SHP77 (cell line): Measurements from ENCODE around the gene SDK2.

Source experiments
- DNase-seq, 2 experiments: peaks; one replicate each; lab custom pipeline; 2025; lab: John Stamatoyannopoulos, UW

Gene SDK2

DNA sequence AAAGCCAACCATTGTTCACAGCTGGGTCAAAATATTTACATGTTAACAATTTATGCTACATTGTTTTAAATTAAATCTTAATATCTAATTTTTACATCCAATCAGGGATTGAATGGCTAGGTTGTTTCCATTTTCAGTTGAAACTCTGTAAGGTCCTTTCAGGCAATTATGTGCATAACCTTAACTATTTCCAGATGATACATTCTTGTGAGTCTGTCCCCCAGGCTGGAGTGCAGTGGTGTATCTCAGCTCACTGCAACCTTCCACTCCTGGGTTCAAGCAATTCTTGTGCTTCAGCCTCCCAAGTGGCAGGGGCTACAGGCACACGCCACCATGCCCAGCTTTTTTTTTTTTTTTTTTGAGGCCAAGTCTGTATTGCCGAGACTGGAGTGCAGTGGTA, 342.9 kb downstream of the SDK2 start:
- no peak for DNase-seq

DNA sequence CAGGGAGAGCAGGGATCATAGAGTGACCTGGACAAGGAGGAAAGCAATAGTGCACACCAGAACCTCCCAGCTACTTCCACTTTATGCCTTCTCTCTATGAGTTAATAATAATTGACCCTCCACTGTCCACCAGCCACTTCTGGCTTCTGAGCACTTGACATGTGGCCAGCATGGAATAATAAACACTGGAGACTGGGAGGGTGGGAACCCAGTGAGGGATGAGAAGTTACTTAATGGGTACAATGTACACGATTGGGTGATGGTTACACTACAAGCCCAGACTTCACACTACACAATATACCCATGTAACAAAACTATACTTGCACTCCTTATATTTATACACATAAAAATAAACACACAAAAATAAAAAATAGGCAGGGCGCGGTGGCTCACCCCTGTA, 343.9 kb downstream of the SDK2 start:
- DNase-seq: no peak

DNA sequence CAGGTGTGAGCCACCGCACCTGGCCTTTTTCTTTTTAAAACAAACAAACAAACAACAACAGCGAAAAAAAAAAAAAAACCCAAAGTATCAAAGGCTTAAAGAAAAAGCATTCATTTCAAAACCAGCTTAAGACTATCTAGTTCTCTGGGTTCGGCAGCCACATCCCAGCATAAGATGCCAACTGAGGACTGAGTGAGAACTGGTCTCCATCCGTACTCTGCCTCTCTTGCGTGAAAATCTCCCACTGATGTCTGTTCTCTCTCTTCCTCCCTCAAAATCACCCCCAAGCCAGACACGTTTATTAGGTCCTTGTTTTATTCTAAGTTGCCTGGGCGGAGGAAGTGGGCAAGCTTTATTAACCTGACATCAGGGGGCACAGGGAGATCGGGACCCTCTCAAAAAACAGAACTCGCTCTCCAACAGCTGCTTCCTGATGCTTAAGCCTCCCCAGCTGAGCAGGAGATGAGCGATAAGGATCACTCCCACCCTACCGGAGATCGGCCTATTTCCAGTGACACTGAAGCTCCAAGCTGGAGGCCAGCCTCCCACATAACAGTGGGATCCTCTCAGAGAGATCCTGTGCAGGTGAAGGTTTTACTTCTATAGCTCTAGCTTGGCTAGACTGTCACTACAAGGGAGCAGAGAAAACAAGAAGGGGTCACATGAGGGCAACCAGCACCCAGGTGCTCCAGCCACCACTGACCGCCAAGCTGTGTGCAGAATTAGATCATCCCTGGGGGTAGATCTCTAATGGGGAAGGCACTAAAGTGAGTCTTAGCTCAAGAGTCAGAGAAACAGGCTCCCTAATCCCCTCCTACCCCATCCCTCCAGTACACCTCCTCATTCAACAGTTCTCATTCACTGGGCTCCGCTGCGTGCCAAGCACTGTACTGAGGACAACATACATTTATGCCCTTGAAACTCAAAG, 346.0 kb downstream of the SDK2 start:
- DNase-seq: peak in 1 of 2 experiments; percentile 28

DNA sequence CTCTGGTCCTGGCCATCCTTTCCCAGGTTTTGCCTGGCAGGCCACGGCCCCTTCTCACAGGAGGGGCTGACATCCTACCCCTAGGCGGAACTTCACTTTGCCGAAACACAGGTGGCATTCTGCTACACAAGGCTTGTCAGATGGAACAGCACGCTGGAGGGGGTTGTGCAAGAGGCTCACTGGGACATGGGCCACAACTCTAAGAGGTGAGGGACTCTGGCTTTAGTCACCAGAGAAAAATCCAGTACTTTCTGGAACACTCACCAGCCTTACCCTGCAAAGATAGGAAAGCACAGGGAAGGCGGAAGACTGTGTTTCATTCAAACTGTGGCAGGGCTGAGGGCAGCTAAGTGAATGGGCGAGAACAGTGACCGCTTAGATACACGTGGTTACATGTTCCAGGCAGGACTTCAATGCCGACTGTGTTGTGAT, 350.7 kb downstream of the SDK2 start:
- no peak for DNase-seq

DNA sequence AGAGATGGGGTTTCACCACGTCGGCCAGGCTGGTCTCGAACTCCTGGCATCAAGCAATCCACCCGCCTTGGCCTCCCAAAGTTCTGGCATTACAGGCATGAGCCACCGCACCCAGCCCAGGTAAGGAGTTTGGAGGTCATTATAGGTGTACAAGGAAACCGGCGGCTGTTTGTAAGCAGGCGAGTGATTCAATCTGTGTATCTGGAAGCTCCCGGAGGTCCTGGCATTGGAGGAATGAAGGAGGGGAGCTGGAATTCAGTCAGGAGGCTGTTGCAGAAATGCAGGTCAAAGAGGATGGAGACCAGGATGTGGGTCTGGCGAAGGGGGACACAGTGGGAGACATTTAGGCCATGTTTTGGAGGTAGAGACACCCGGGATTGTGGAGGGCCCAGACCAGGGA, 351.2 kb downstream of the SDK2 start:
- no peak for DNase-seq

DNA sequence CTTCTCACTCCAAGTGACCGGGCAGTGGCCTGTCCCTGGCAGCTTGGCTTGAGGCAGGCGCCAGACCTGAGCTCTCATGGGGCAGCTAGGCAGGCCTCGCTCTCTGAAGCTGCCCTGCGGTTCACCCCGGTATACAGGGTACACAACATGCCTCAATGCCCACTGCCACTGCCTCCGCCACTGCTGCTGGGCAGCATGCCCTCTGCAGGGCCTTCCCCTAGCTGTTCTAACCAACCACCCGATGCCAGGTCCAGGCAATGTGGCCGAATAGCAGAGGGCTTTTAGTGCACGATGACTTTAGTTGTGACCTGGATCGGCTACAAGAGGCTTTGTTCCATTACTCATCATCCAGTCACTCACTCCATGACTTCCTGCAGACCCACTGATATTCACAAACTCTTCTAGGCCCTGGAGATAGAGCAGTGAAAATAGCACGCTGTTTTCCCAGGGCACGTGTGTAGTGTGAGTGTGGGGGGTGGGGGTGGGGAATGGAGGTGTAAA, 352.2 kb downstream of the SDK2 start:
- DNase-seq: no peak

DNA sequence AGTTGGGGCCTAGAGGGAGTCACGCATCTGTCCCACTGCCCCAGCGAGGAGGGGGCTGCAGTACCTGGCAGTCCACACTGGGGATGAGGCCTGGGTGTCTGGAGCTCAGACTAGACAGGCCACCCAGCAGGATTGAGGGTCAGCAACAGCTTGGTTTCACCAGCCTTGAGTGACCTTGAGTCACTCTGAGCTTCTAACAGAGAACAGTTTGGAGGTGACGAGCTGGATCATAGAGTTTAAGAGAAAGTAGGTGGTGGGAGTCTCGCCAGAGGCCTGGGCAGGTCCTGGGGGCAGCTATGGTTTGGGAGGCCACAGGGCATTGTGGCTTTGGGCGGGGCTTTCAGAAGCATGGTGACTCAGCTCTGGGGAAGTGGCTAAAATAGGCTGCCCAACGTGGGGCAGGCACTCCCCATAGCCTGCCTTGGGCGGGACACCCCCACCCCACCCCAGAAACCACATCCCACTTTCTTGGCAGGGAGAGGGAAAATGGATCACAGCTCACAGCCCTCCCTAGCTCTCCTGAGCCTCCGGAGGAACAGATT, 352.9 kb downstream of the SDK2 start:
- DNase-seq: no peak

DNA sequence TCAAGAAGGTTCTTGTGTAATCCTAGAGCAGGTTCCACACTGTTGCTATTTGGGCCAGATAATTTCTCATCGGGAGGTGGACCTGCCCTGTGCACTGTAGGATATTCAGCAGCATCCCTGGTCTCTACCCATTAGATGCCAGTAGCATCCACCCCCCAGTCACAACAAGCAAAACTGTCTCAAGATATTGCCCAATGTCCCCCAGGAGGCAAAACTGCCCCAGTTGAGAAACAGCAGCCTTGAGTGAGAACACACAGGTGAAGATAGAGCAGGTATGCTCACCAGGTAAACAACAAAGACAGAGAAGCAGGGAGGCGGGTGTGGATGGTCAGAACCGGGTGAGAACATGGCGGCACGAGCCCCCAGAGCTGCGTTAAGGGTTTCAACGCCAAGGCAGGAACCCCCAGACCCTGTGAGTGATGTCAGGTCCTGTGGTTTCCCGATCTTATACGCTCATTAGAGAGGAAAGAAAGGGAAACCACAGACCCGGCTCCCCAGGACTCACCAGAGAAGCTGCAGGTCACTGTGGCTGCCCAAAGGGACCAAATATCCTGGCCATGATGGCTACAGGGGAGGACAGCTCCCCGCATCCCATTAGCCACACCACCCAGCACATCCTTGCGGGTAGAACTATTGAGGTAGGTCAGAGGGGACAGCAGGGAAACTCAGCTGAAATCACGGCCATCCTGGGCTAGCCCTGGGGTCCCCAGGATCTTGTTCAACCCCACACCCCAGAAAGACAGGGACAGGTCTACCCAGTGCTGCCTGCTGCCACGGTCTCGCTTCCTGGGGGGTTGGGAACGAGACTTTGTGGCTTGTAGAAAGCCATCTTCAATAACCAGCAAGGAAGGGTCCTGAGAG, 353.6 kb downstream of the SDK2 start:
- no peak for DNase-seq

DNA sequence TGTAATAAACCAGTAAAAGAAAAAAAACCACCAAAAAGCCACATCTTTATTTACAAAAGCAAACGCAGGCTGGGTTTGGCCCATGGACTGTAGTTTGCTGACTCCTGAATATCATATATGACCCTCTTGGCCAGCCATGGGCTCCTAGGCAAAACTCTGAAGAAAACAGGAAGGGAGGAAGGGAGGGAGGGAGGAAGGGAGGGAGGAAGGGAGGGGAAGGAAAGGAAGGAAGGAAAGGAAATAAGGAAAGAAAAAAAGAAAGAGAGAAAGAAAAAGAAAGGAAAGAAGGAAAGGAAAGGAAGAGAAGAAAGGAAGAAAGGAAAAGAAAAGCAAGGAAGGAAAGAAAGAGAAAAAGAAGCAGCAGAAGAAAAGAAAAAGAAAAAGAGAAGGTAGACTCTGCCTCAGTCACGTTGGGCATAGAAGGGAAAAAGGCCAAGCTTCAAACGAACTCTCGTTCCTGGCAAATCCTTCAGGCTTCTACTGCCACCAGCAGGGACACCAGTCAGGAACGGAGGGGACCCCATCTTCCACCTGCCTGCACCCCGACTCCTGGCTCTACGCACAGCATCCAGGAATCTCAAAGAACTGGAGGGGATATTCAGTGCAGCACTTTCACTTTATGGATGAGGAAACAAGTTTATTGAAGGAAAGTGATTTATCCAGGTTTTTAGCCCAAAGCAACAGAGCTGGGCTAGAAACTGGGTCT, 354.5 kb downstream of the SDK2 start:
- no peak for DNase-seq

DNA sequence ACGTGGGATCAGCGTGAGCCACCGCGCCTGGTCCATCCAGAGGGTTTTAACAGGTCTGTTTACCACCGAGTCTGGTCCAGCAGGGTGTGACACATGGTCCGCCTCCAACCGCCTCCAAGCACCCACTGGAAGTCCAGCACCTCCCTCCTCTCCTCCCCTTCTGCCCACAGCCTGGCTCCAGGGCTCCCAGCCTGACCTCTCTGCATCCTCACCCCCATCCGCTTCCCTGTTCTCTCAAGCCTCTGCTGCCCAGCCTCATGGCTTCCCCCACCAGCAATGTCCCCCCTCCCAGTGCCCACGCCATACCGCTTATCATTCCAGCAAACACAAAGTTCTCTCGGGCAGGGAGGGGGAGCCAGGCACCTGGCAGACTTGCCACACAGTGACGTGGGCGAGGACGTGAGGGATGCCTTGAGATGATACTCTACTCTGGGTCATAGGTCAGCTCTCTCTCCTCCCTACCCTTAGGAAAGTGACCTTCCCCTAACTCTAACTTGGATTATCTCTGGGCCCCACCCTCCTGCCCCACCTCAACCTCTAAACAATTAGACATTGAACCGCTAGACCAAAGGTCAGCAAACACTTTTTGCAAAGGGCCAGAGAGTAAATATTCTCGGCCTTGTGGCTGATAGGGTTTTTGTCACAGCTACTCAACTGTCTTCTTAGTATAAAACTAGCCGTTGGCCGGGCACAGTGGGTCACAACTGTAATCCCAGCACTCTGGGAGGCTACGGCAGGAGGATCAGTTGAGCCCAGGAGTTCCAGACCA, 355.5 kb downstream of the SDK2 start:
- no peak for DNase-seq

DNA sequence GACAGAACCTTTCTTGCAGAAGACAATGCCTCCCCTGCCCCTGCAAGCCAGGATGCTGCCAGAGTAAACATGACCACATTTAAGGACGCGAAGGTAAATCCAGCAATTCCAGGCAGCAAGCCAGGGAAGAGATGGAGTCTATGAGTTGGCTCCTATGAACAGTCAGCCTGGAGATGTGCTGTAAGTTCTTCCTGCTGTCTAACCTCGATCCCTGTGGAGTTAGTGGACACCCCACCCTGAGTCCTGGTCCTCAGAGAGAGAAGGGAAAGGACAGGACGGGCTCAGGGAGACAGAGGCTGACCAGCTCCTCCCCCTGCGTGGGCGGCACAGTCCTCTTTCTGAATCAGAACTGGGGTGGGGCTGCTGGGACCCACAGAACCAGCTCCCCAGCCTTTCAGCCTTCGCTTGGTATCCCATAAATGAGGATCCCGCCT, 357.4 kb downstream of the SDK2 start:
- DNase-seq: no peak

DNA sequence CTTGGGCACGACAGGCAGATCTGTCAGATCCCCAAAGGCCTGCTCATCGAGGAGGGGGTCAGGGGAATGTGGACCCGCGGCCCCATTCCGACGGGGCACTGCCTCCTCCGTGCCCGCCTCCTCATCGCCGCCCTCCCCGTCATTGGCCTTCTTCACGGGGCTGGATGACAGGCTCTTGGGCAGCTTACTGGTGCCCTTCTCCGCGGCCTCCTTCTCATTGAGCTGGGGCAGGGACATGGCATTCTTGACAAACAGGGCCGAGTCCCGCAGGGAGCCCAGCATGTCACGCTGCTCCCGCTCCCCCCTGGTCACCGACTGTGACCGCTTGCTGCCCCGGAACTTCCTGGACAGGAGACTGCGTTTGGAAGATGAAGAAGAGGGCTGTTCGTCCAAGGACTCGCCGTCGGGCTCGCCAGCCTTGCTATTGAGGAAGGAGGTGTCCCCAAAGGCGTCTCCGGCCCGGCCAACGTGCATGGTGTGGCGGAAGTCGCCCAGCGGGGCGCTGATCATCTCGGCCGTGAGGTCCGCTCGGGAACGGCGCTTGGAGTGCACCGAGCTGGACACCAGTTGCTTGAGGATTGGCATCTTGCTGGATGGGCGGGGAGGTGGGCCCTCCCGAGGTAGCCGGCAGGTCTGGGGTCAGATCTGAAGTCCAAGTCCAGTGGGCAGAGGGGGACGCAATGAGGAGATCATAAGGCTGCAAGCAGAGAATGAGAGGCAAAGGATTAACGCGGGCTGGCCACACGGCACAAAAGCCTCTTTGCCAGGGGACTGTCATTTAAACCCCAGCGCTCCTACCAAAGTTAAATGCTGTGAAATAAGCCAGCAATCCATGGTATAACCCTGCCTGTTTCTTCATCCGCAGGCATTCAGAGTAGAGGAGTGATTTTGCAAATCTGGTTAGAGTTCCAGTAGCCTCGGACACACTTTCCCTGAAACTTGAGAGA, 358.1 kb downstream of the SDK2 start:
- no peak for DNase-seq

DNA sequence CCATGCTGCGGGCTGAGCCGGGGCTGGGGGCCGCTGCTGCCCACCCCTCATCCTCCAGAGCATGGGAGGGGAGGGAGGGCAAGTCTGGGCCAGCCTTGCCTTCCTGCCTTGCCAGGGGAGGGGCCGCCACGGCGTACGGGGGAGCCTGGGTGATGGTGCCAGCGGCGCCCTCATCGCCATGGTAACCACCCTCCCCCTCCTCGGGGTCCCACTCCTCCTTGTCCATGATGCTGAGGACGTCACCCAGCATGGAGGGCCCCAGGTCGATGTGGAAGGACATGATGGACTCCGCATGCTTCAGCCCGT, 358.7 kb downstream of the SDK2 start:
- no peak for DNase-seq

DNA sequence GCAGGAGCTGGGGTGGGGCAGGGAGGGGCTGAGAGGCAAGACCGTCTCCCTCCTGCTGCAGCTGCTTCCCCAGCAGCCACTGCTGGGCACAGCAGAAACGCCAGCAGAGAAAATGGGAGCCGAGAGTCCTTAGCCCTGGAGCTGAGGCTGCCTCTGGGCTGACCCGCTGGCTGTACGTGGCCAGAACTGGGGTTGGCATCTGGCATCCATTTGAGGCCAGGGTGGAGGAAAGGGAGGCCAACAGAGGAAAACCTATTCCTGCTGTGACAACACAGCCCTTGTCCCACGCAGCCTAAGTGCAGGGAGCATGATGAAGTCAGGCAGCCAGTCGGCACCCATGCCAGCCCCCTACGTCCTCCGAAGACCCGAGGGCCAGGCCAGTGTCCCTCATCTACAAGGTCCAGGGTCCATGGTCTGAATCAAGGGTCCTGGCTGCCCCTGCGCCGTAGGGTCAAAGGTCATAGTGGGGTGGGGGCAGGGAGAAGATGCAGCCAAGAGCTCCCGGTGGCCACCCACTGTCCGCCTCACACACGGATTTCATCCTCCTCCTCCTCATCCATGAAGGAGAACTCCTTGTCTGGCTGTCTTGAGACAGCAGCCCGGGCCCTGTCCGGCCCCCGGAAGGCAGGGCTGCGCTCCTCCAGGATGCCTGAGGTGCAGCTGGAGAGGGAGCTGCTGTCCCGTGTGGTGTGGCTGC, 359.2 kb downstream of the SDK2 start:
- no peak for DNase-seq
